ENCODE data around the gene DDN.

DNA sequence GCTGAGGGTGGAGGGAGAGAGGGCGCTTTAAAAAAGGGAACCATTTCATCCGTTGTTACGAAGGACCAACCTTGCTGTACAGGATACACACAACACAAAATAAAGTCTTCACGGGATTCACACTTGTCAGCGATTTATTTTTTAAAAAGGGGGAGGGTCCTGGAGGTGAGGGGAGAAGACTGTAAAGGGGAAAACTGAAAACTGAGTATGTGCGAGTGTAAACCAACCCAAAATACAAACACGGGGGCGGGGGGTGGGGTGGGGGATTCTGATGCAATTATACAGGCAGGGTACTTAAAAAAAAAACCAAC is 19.9 kb upstream of the DDN start:
- no peak for TF ChIP-seq EZH2 (IDR thresholded peaks at IDR 0.05; ENCODE audit: low read length, unreplicated experiment)
- TF ChIP-seq, protein P1, sequence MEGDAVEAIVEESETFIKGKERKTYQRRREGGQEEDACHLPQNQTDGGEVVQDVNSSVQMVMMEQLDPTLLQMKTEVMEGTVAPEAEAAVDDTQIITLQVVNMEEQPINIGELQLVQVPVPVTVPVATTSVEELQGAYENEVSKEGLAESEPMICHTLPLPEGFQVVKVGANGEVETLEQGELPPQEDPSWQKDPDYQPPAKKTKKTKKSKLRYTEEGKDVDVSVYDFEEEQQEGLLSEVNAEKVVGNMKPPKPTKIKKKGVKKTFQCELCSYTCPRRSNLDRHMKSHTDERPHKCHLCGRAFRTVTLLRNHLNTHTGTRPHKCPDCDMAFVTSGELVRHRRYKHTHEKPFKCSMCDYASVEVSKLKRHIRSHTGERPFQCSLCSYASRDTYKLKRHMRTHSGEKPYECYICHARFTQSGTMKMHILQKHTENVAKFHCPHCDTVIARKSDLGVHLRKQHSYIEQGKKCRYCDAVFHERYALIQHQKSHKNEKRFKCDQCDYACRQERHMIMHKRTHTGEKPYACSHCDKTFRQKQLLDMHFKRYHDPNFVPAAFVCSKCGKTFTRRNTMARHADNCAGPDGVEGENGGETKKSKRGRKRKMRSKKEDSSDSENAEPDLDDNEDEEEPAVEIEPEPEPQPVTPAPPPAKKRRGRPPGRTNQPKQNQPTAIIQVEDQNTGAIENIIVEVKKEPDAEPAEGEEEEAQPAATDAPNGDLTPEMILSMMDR (conservative IDR thresholded peaks at IDR 0.05; ENCODE audit: low read depth, low read length) = no peak
- TF ChIP-seq EZH2phosphoT487 (IDR thresholded peaks at IDR 0.05; ENCODE audit: borderline replicate concordance, low read length) = no peak

Measured in PC-3 (cell line).